Measurements from ENCODE around the gene DNAJC6. TPM values are rescaled to one million over a fixed set of nuclear protein-coding genes. Genes with fewer than 3 reads are reported as not detected.

The DNAJC6 gene
- total and polyA plus RNA-seq, 7 donors: 0.09 to 2.2 (median 0.46) TPM

- 79 to 84% (median 82%) methylated on average over 2 of the region's 2 CpGs for WGBS, 3 donors
- intact Hi-C loops (cut with DNase I): no loop called here
- no peak for DNase-seq
These were observed 36.8 kb downstream of the DNAJC6 start for GRCh38 chr1:65346190-65346589.

GRCh38 chr1:65355031-65355712 lies 45.8 kb downstream of the DNAJC6 start:
- TF ChIP-seq CTCF (IDR thresholded peaks at IDR 0.05): no peak
- 74 to 86% (median 81%) methylated on average over 7 of the region's 7 CpGs for WGBS, 3 donors
- Histone ChIP-seq H3K36me3 (ENCODE audit: insufficient read depth in 1 of 2, low read depth in 1 of 2) (no peaks in the 10 kb centered on the region), H3K27me3 (ENCODE audit: insufficient read depth in 3 of 3, low read length in 2 of 3) (peaks cover 0 to 5% (median 0%) of the 10 kb centered on the region in 3 donors), H3K4me1 (no peaks in the 10 kb centered on the region), H3K9me3 (no peaks in the 10 kb centered on the region), H3K4me3 (no peak overlapping the region), H3K27ac (no peak overlapping the region)
- DNase-seq: no peak
- ATAC-seq: no peak
- intact Hi-C loops (cut with DNase I): no loop called here

More at GRCh38 chr1:65346190-65346589, 36.8 kb downstream of the DNAJC6 start:
- H3K4me1 ChIP-seq: no peaks in the 10 kb centered on the region
- H3K9me3 ChIP-seq: no peaks in the 10 kb centered on the region
- no peak overlapping the region for H3K27ac ChIP-seq
- no peak for TF ChIP-seq CTCF (IDR thresholded peaks at IDR 0.05)
- H3K4me3 ChIP-seq: no peak overlapping the region
- no peaks in the 10 kb centered on the region for H3K27me3 ChIP-seq (ENCODE audit: insufficient read depth in 3 of 3, low read length in 2 of 3)
- ATAC-seq: no peak
- no peaks in the 10 kb centered on the region for H3K36me3 ChIP-seq (ENCODE audit: insufficient read depth in 1 of 2, low read depth in 1 of 2)

- intact Hi-C loops (cut with DNase I): no loop called here
- no peak for ATAC-seq
- H3K36me3 ChIP-seq (ENCODE audit: insufficient read depth in 1 of 2, low read depth in 1 of 2): no peaks in the 10 kb centered on the region
- no peaks in the 10 kb centered on the region for H3K4me1 ChIP-seq
- no peak overlapping the region for H3K4me3 ChIP-seq
- 54 to 76% (median 60%) methylated on average over 6 of the region's 6 CpGs for WGBS, 3 donors
- no peak for TF ChIP-seq CTCF (IDR thresholded peaks at IDR 0.05)
- H3K27me3 ChIP-seq (ENCODE audit: insufficient read depth in 3 of 3, low read length in 2 of 3): peaks cover 0 to 5% (median 0%) of the 10 kb centered on the region in 3 donors
- H3K9me3 ChIP-seq: no peaks in the 10 kb centered on the region
- no peak for DNase-seq
- no peak overlapping the region for H3K27ac ChIP-seq
These were observed 48.1 kb downstream of the DNAJC6 start for GRCh38 chr1:65357291-65357960.

GRCh38 chr1:65359888-65360287 lies 50.5 kb downstream of the DNAJC6 start:
- intact Hi-C loops (cut with DNase I): no loop called here
- ATAC-seq: no peak
- Histone ChIP-seq H3K36me3 (ENCODE audit: insufficient read depth in 1 of 2, low read depth in 1 of 2) (no peaks in the 10 kb centered on the region), H3K9me3 (no peaks in the 10 kb centered on the region), H3K4me3 (no peak overlapping the region), H3K4me1 (no peaks in the 10 kb centered on the region), H3K27me3 (ENCODE audit: insufficient read depth in 3 of 3, low read length in 2 of 3) (peaks cover 0 to 7% (median 0%) of the 10 kb centered on the region in 3 donors), H3K27ac (no peak overlapping the region)
- no peak for DNase-seq
- 56 to 67% (median 60%) methylated on average over 3 of the region's 3 CpGs for WGBS, 3 donors
- no peak for TF ChIP-seq CTCF (IDR thresholded peaks at IDR 0.05)
